D721Med (cell line): Measurements from ENCODE around the gene KRTAP1-3.

ENCODE experiments used
- DNase-seq: peaks from one replicate; pipeline ENCODE4 v3.0.0; 2011; ENCODE audit warnings: low spot score; ENCODE audit not compliant: insufficient read length
- FAIRE-seq: peaks from 2 replicates; lab custom pipeline; 2011; peaks lifted over from hg19 to GRCh38; lab: Jason Lieb, UNC
- TF ChIP-seq, protein P1 (sequence below): IDR thresholded peaks from 2 replicates; pipeline ENCODE4 v1.5.1; 2012; ENCODE audit warnings: mild to moderate bottlenecking, control low read depth; ENCODE audit not compliant: insufficient read depth; ENCODE audit errors: missing control alignments

KRTAP1-3 gene

DNA sequence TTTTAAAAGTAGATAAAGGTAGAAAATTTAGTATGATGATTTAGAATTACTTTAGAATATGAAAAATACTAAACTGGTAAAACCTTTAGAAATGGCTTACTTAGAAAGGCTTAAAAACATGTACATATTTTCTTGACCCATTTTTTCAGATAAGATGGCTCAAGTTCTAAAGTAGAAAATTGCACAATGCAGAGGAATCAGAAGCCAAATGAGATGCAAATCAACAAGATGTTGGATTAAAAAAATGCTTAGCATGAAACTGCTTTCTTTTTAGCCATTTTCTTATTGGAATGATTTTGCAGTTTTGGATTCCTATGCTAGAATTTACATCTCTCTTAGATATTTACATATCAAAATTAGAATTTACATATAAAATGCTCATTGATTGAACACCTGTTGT, 24.2 kb downstream of the KRTAP1-3 start:
- no peak for FAIRE-seq
- no peak for DNase-seq
- TF ChIP-seq, protein P1, sequence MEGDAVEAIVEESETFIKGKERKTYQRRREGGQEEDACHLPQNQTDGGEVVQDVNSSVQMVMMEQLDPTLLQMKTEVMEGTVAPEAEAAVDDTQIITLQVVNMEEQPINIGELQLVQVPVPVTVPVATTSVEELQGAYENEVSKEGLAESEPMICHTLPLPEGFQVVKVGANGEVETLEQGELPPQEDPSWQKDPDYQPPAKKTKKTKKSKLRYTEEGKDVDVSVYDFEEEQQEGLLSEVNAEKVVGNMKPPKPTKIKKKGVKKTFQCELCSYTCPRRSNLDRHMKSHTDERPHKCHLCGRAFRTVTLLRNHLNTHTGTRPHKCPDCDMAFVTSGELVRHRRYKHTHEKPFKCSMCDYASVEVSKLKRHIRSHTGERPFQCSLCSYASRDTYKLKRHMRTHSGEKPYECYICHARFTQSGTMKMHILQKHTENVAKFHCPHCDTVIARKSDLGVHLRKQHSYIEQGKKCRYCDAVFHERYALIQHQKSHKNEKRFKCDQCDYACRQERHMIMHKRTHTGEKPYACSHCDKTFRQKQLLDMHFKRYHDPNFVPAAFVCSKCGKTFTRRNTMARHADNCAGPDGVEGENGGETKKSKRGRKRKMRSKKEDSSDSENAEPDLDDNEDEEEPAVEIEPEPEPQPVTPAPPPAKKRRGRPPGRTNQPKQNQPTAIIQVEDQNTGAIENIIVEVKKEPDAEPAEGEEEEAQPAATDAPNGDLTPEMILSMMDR, result no peak

DNA sequence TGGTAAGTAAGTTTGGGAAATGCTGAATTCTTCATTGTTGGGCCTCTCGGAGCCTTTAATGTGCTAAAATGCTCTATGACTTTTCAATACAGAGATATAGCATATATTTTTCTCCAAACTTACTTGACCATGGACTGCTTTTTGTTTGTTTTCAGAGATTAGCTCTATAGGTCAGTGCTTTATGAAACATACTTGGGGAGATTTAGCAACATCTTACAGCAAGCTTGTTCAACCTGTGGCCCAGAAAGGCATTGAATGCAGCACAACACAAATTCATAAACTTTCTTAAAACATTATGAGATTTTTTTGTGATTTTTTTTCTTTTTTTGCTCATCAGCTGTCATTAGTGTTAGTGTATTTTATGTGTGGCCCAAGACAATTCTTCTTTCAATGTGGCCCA, 24.7 kb downstream of the KRTAP1-3 start:
- TF ChIP-seq, protein P1, result no peak
- FAIRE-seq, result no peak
- no peak for DNase-seq

DNA sequence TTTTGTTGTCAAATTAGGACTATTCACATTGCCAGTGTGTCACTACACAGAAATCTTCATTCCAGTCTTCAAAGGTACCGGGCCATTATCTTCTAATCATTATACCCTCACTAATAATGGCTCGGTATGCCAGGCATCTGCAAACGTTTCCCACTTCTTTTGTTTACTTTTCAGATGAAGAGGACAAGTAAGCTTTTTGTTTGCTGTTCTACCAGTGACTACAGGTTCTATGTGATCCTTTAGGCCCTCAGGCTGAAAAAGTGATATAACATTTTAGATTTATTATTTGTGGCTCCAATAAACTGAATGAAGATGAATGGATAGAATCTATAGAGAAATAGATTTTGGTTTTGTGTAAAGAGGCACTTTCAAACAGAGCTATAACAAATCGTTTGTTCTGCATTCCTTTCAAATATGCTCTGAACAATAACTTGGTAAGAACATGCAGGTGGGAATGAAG, 25.3 kb downstream of the KRTAP1-3 start:
- TF ChIP-seq, protein P1, result no peak
- FAIRE-seq, result no peak
- no peak for DNase-seq

DNA sequence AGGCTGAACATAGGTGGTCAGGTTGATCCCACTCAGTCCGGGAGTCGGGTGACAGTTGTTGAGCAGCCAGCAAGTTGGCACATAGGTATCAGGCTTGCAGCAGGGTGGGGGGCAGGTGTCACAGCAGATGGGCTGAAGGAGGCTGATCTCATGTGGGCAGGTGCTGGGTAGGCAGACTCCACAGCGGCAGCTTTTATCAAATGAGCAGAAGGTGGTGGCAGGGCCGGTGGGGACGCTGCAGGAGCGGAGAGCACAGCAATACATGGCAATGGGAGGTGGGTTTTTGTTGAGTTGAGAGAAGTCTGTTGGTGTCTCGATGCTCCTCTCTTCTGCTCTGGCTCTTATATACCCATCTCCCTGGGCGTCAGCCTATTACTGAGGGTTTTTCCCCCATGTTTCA, 25.9 kb downstream of the KRTAP1-3 start, which contains the start of gene KRTAP3-1:
KRTAP3-1 (minus strand) TSS at position 318 of the 400 bp plus-strand sequence; CDS start at position 264, 54 bp downstream.
- no peak for DNase-seq
- TF ChIP-seq, protein P1, result no peak
- no peak for FAIRE-seq

DNA sequence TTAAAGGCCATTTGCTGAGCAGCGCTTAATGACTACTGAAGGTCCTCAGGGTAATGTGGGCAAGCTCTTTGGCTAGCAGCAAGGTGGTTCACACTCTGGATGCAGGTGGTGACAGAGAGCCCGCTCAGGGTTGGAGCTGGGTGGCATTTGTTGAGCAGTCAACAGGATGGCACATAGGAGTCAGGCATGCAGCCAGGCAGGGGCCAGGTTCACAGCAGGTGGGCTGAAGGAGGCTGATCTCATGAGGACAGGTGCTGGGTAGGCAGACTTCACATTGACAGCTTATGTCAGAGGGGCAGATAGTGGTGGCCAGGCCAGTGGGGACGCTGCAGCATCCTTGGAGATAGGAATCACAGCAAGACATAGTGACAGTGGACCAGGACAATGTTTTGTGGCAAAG, 30.3 kb downstream of the KRTAP1-3 start:
- no peak for FAIRE-seq
- TF ChIP-seq, protein P1, result no peak
- DNase-seq, result no peak

DNA sequence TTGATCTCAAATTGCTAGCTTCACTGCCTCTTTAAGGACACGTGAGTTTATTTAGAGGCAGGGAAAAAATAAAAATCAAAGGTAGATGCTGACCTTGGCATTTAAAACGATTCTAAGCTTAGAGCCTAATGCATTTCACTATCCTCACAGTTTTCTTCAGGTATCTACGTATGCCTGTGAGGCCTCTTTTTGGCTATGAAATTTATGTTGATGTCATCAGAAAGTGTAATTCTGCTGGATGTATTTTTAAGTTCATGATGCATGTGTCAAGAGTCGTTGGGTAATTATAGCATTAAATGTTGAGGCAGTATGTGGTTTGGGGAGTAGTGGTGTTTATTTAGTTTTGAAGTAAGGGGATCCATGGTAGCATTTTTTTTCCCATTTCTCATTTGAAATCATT, 30.7 kb downstream of the KRTAP1-3 start:
- no peak for FAIRE-seq
- DNase-seq, result no peak
- TF ChIP-seq, protein P1, result no peak

DNA sequence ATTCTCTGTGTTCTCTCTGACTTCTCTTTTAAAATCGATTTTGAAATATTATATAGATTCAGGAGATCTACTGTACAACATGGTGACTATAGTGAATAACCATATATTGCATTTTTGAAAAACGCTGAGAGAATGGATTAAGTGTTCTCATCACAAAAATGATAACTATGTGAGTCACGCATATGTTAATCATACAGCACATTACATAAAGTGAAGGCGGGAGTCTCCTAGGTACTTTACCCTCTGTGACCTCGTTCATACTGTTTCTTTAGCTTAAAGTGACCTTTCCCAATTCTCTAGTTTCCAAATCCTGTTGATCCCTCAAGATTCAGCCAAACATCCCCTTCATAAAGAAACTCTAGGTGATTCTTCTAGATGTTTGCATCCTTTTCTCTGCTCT, 31.9 kb downstream of the KRTAP1-3 start:
- TF ChIP-seq, protein P1, result no peak
- DNase-seq (no peak), FAIRE-seq (no peak)
